GM19397 (cell line): ENCODE data around the gene DNAJB7.
A peak's percentile ranks its signal among the peaks of the same experiment; 100 is the strongest.
"Not testable (repeated sequence)": the region's sequence is repeated elsewhere in the genome, so short reads cannot be mapped to it uniquely, and the experiment has no call there.

Experiments used
- ATAC-seq: cut with Tn5 transposase; IDR thresholded peaks from one replicate; pipeline ENCODE4 v1.9.1; 2021; ENCODE audit warnings: mild to moderate bottlenecking, moderate library complexity; ENCODE audit not compliant: unreplicated experiment

The DNAJB7 gene

DNA sequence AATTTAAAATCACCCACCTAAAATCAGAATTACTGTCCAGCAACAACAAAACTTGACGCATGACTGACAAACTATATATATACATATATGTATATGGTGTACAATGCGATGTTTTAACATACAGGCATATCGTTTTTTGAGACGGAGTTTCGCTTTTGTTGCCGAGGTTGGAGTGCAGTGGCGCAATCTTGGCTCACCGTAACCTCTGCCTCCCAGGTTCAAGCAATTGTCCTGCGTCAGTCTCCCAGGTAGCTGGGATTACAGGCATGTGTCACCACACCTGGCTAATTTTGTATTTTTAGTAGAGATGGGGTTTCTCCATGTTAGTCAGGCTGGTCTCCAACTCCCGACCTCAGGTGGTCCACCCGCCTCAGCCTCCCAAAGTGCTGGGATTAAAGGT is 16.1 kb downstream of the DNAJB7 start:
- ATAC-seq: not testable (repeated sequence)

DNA sequence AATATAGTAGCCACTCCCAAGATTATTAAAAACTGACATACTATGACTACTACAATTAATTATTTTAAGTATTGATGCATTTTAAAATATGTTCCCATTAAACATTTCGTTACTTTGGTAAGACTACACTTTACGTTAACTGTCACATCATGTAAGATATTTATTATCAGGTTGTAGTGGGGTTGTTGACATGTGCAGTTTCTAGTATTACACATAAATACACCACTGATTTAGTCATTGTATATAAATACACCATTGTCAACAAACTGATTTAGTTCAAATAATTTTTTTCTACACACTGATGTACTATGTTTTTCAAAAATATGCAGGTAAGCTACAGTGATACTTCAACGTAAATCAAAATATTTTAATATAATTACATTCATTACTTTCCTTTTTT is 17.0 kb downstream of the DNAJB7 start:
- no peak for ATAC-seq

DNA sequence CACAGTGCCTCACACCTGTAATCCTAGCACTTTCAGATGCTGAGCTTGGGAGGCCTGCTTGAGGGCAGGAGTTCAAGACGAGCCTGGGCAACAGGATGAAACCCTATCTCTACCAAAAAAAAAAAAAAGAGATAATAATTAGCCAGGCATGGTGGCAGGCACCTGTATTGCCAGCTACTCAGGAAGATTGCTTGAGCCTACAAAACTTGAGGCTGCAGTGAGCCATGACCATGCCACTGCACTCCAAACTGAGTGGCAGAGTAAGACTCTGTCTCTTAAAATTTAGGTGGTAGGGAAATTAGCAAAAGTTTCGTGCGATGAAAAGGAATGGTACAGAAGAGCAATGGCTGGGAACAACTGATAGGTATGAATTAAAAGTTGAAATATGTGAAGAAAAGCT is 23.4 kb downstream of the DNAJB7 start:
- ATAC-seq: no peak

DNA sequence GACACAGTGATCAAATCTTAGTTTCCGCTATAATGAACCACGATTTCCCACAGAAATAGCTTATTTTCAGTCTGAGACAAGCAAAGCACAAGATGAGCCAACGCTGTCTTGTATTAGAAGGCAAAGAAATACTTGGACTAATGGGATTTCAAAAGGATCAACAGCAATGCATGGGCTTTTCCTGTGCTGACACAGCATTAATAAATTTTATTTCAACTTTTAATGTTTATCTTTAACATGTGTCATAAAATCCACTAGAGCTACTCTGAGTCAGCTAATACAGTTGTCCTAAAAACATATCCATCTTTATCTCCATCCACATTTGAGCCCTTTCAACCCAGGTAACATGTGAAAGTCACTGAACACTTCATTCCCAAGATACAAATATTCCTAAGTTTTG is 27.3 kb downstream of the DNAJB7 start:
- ATAC-seq: no peak

DNA sequence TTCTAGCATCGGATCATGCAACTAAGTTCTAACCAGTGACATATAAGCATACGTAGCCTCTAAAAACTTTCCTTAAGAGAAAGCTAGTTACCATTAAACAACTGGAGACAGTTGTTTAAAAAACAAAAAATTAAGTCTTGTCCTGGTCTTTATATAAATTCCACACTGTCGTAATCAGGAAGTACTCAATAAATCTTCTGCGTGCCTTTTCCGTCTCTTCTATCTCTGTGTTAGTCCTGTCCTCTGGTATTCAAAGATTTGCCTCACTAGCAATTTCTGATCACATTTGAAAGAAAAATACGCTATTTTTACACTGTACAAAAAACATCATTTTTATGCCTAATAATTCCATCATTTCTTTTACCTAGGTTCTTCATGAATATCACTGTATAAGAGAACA is 32.8 kb downstream of the DNAJB7 start:
- ATAC-seq: no peak

DNA sequence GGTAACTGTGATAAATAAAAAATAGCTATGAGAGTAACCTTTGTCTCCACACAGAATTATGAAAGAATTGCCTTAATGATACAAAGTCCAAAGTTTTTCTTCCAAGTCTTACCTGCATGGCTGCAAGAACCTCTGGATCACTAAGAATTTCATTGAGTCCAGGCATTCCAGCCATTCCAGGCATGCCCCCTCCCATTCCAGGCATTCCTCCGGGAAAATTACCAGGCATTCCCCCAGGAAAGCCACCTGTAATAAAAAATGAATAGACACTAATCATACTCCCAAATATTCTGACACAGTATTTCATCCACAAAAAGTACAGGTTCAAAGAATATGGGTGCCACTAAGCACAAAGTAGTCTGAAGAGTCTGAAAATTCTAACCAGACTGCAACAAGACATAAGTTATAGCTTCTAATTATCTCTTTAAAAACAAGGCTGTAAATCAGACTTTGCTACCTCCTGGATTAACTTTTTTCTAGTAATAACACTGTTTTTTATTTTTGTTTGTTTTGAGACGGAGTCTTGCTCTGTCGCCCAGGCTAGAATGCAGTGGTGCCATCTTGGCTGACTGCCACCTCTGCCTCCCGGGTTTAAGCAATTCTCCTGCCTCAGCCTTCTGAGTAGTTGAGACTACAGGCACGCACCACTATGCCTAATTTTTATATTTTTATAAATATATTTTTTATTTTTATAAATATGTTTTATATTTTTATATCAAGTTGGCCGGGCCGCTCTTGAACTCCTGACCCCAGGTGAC is 34.8 kb downstream of the DNAJB7 start:
- no peak for ATAC-seq

DNA sequence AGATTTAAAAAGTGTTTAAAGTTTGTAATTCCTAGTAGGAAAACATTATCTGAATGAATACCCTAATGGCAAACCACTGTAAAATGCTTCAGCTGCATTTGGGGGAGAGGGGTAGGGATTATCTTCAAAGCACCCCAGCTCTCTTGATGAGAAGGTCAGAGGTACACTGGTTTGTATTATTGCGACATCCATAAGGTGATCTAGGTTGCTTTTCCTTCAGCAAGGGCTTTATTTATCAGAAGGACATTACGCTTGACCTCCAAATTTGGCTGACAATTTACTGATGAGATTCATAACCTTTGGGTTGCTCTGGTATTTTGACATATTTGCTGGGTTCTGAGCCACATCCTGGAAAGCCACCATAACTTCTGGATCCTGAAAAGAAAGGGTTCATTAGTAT is 35.6 kb downstream of the DNAJB7 start:
- ATAC-seq: not testable (repeated sequence)

DNA sequence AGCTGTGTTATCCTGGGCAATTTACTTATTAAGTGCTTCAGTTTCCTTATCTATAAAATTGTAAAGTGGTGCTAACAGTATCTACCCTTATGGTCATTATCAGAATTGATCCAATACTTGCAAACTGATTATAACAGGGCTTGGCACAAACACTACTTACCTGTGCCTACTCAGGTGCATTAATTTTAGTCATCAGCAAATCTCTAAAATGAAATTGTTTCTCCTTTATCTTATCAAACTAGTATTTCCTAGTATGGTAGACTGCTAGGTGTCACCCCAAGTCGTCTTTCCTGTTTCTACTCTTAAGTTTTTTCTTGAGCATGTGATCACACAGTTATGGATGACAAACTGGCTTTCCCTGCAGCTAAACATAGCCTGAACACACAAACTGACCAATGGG is 38.5 kb downstream of the DNAJB7 start:
- ATAC-seq: no peak

DNA sequence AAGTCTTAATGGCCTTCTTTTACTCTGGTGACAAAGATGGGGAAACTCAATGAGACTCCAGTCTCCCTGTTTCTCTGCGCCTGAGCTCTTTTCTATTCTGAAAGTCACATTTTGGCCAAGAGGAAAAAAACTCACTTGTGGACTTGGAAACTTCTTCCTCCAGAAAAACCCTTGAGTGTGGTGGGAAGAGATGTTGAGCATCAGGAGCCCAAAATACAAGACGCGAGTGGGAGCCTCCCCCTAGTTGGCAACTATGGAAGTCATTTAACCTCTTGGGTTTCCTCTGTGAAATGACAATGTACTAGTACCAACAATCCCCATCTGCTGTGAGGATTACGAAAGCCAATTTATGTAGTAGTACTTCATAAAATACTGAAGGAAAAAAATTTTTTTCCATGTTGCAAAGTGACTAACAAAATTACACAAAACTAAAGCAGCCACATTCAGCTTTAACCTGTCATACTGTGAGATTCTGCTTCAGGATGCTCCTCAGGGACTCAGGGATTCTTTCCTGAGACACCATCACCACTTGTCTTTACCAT is 42.2 kb downstream of the DNAJB7 start:
- no peak for ATAC-seq

DNA sequence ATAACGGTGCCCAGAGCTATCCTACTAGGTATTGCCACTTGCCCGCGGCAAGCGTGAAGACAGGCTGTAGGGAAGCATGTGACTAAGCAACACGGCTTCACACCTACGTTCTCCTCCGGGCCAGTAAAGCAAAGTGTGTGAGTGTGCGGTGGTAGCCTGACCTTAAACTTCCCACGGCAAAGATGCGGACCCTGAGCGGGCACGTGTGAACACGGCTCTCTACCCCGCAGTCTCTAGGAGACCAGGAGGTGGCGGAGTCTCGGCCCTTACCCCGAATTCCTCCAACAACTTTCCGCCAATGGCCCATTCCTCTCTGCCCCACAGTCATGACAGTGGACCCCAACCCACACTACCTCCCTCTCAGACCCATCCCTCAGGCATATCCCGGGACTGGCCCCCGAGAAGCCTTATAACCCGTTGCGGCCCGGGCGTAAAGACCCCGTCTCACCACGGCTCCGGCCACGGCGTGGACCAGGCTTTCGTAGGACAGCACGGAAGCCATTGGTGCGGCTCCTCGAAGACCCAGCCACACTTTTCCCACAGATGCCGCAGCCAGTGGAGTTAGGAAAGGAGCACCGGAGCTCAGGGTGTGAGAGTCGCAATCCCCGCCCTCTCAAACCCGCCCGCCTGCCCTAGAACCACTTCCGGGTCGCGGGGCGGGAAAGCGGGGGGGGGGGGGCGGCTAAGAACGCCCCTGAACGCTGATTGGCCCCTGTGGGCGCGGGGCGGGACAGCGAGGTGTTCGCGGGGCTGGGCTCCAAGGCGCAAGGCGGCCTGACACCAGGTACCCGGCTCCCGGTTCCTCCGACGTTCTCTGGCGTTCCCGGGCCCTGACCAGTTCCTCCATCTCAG is 42.9 kb downstream of the DNAJB7 start, which contains the start of gene SLC25A17:
SLC25A17 (minus strand) TSS at position 600 of the 852 bp plus-strand sequence; CDS start at position 502, 98 bp downstream.
- ATAC-seq: peak; percentile 64

DNA sequence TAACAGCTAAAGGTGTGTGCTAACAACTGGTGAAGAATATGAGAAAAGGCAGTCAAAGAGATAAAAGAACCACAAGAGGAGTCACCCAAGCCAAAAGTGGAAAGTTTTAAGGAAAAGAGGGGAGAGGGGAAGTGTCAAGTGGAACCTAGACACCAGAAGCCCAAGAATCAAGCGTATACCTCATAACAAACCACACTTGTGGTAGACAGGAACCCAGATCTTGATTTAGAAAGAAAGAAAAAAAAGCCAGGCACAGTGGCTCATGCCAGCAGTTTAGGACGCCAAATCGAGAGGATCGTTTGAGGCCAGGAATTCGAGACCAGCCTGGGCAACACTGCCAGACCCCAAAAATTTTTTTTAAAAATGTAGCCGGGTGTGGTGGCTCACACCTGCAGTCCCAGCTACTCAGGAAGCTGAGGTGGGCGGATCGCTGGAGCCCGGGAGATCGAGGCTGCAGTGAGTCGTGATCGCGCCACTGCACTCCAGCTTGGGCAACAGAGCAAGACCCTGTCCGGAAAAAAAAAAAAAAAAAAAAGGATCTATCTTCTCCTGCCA is 43.6 kb downstream of the DNAJB7 start:
- ATAC-seq: no peak

DNA sequence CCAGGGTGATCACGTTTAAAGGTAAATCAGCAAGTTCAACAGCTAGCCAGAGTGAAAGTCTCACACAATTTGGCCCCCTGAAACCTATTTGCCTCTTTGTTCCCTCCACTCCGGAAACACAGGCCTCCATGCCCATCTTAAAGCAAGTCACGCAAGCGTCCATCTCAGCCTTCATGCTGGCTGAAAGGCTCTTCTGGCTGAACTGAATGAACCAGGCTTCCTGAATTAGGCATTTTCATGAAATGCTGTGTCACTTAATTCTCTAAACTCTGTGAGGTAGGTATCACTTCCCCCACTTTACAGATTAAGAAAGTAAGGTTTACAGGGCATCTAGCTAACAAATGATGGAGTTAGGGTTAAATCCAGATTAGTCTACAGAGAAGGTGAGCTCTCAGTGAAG is 44.2 kb downstream of the DNAJB7 start:
- ATAC-seq: no peak

DNA sequence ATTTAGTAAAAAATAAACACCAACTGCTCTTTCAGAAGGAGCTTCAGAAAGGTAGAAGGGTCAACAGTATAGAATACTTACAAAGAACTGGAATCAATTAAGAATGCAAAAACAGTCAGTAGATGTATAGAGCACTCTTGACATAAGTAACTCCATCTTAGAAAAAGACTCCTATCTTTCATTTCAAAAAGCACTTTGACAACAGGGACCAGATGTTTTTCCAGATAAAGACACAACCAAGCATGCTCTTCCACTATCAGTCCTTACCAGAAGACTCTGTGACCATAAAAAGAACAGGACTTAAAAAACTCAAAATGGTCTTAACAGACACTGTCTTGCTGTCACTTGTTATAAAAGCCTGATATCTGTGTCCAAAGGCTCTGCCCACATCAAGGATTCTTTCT is 48.0 kb downstream of the DNAJB7 start:
- no peak for ATAC-seq
